ENCODE results near the gene POLE3.

The POLE3 gene

DNA sequence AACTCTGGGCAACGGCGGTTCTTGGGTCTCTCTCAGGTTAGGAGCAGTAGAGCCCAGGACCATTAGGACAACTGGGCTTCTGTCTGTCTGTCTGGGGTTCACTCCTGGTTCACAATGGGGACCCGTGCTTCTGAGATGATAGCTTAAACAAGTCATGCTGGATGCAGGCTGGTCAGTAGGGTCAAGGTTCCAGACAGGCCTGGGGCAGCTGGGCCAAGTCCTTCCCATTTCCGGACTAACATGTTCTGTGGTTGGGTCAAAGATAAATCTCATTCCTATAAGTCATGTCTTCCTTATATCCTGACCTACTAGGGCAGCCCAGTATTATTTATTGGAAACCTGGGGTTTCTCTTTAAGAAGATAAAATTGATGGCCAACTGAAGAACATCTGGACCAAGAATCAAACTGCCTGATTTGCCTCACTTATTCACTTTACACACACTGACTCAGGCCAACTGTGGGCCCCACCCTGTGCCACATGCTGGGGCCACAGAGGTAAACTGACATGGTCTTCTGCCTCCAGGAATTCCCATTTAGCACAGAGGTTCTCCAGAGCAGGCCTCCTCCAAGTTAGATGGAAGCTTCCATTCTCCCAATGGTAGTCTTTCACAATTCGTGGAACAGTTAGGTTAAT, 42.0 kb downstream of the POLE3 start:
- TF ChIP-seq ZBTB7A (IDR thresholded peaks at IDR 0.05; ENCODE audit: low read depth) (no peak), CREB1 (IDR thresholded peaks at IDR 0.05; ENCODE audit: low read depth) (no peak), NFIC (IDR thresholded peaks at IDR 0.05) (no peak), RAD21 (IDR thresholded peaks at IDR 0.05; ENCODE audit: low read depth) (no peak)

DNA sequence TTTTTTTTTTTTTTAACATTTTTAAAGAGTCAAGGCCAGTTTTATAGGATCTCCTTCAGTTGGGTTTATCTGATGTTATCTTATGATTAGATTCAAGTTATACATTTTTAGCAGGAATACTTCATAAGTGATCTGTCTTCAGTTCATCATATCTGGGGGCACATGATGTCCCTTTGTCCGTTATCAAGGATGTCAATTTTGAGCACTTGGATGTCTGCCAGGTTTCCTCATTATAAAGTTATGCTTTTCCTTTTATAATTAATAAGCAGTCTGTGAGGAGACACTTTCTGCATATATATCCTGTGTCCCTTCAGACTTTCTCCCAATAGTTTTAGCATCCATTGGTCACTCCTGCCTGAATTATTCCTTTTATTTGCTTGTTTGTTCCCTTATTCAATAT, 45.5 kb downstream of the POLE3 start:
- TF ChIP-seq FOXM1 (IDR thresholded peaks at IDR 0.05; ENCODE audit: borderline replicate concordance, low read depth) = no peak
- TF ChIP-seq, protein P1, sequence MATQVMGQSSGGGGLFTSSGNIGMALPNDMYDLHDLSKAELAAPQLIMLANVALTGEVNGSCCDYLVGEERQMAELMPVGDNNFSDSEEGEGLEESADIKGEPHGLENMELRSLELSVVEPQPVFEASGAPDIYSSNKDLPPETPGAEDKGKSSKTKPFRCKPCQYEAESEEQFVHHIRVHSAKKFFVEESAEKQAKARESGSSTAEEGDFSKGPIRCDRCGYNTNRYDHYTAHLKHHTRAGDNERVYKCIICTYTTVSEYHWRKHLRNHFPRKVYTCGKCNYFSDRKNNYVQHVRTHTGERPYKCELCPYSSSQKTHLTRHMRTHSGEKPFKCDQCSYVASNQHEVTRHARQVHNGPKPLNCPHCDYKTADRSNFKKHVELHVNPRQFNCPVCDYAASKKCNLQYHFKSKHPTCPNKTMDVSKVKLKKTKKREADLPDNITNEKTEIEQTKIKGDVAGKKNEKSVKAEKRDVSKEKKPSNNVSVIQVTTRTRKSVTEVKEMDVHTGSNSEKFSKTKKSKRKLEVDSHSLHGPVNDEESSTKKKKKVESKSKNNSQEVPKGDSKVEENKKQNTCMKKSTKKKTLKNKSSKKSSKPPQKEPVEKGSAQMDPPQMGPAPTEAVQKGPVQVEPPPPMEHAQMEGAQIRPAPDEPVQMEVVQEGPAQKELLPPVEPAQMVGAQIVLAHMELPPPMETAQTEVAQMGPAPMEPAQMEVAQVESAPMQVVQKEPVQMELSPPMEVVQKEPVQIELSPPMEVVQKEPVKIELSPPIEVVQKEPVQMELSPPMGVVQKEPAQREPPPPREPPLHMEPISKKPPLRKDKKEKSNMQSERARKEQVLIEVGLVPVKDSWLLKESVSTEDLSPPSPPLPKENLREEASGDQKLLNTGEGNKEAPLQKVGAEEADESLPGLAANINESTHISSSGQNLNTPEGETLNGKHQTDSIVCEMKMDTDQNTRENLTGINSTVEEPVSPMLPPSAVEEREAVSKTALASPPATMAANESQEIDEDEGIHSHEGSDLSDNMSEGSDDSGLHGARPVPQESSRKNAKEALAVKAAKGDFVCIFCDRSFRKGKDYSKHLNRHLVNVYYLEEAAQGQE (IDR thresholded peaks at IDR 0.05; ENCODE audit: low read depth) = no peak
- no peak for TF ChIP-seq TCF12 (IDR thresholded peaks at IDR 0.05; ENCODE audit: low read depth)
- no peak for TF ChIP-seq RAD21 (IDR thresholded peaks at IDR 0.05; ENCODE audit: low read depth)
- no peak for TF ChIP-seq CEBPB (IDR thresholded peaks at IDR 0.05)
- TF ChIP-seq CREB1 (IDR thresholded peaks at IDR 0.05; ENCODE audit: low read depth) = no peak
- no peak for TF ChIP-seq YY1 (IDR thresholded peaks at IDR 0.05; ENCODE audit: low read depth)
- TF ChIP-seq ZBTB7A (IDR thresholded peaks at IDR 0.05; ENCODE audit: low read depth) = no peak
- TF ChIP-seq TEAD4 (IDR thresholded peaks at IDR 0.05) = no peak
- TF ChIP-seq, protein P2, sequence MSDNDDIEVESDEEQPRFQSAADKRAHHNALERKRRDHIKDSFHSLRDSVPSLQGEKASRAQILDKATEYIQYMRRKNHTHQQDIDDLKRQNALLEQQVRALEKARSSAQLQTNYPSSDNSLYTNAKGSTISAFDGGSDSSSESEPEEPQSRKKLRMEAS (IDR thresholded peaks at IDR 0.05) = no peak
- no peak for TF ChIP-seq NFIC (IDR thresholded peaks at IDR 0.05)
- no peak for TF ChIP-seq EP300 (IDR thresholded peaks at IDR 0.05; ENCODE audit: borderline replicate concordance)
- TF ChIP-seq, protein P3, sequence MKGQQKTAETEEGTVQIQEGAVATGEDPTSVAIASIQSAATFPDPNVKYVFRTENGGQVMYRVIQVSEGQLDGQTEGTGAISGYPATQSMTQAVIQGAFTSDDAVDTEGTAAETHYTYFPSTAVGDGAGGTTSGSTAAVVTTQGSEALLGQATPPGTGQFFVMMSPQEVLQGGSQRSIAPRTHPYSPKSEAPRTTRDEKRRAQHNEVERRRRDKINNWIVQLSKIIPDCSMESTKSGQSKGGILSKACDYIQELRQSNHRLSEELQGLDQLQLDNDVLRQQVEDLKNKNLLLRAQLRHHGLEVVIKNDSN (IDR thresholded peaks at IDR 0.05) = no peak
- no peak for TF ChIP-seq EGR1 (IDR thresholded peaks at IDR 0.05)
- no peak for TF ChIP-seq TAF1 (IDR thresholded peaks at IDR 0.05; ENCODE audit: low read depth)

DNA sequence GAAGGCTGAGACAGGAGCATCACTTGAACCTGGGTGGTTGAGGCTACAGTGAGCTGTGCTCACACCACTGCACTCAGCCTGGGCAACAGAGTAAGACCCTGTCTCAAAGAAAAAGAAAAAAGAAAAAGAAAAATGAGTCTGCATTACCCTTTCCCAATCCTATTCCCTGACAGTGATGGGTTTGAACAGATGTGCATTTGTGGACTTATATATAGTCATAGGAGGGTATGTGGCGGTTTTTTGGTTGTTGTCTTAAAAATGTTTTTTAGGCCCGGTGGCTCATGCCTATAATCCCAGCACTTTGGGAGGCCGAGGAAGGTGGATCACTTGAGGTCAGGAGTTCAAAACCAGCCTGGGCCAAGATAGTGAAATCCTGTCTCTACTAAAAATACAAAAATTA, 47.1 kb downstream of the POLE3 start:
- TF ChIP-seq, protein P1 (IDR thresholded peaks at IDR 0.05; ENCODE audit: low read depth) = no peak
- TF ChIP-seq TCF12 (IDR thresholded peaks at IDR 0.05; ENCODE audit: low read depth) (no peak), YY1 (IDR thresholded peaks at IDR 0.05; ENCODE audit: low read depth) (no peak), FOXM1 (IDR thresholded peaks at IDR 0.05; ENCODE audit: borderline replicate concordance, low read depth) (no peak), TAF1 (IDR thresholded peaks at IDR 0.05; ENCODE audit: low read depth) (no peak), CEBPB (IDR thresholded peaks at IDR 0.05) (no peak), EGR1 (IDR thresholded peaks at IDR 0.05) (no peak), CREB1 (IDR thresholded peaks at IDR 0.05; ENCODE audit: low read depth) (no peak), ZBTB7A (IDR thresholded peaks at IDR 0.05; ENCODE audit: low read depth) (no peak), EP300 (IDR thresholded peaks at IDR 0.05; ENCODE audit: borderline replicate concordance) (no peak), NFIC (IDR thresholded peaks at IDR 0.05) (no peak), TEAD4 (IDR thresholded peaks at IDR 0.05) (no peak), RAD21 (IDR thresholded peaks at IDR 0.05; ENCODE audit: low read depth) (no peak)
- TF ChIP-seq, protein P2 (IDR thresholded peaks at IDR 0.05) = no peak
- TF ChIP-seq, protein P3 (IDR thresholded peaks at IDR 0.05) = no peak

DNA sequence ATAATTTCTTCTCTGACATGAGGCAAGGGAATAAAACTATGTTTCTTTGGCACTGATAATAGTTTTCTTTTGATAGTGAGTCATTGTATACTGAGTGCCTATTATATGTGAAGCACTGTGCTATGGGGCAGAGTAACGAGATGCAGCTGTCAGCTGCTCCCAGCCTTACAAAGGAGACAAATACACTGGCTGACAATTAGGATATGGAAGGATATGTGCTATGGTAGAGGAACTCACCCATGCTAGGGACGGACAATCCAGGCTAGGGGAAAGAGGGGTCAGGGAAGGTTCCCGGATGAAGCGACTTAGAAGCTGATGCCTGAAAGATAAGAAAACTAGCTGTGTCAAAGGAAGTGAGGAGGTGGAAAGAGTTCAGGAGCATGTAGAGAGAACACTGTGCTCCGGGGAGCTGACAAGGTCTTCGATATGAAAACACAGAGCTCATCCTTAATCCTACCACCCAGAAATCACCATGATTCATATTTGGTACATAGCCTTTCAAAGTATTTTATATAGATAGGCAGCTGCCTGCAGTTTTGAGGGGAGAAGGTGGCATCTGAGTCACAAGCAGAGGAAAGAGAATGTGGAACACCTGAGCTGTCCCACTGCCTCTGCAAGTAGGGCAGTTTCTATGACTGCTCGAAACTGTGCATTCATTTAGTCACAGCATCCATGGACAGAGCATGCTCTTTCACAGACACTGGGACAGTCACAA, 49.0 kb downstream of the POLE3 start:
- TF ChIP-seq, protein P1 (IDR thresholded peaks at IDR 0.05; ENCODE audit: low read depth) = no peak
- TF ChIP-seq, protein P3 (IDR thresholded peaks at IDR 0.05) = no peak
